Upper lobe of left lung (tissue), 4 donors: Measurements from ENCODE around the gene RIMS4.

Experiments
- EP300 ChIP-seq, 4 donors: sonication (generic); formaldehyde crosslinking; IDR thresholded peaks; one replicate each; pipeline ENCODE4 v1.5.1; 2017; ENCODE audit warnings: antibody characterized with exemption in 4 of 4, control low read depth in 2 of 4
- POLR2A ChIP-seq, 4 donors: fragments of 450-650 bp; IDR thresholded peaks; one replicate each; pipeline ENCODE4 v1.5.1; 2016 to 2017; ENCODE audit warnings: antibody characterized with exemption in 4 of 4, mild to moderate bottlenecking in 2 of 4
- POLR2AphosphoS5 ChIP-seq, 2 donors: sonication (generic); formaldehyde crosslinking; IDR thresholded peaks; one replicate each; pipeline ENCODE4 v1.5.1; 2017; ENCODE audit warnings: antibody characterized with exemption in 2 of 2
- TF ChIP-seq, protein P1 (sequence below), 6 experiments: fragments of 450-650 bp in 4 of 6; fragments of 200-600 bp in 2 of 6; sonication (generic) in 2 of 6; IDR thresholded peaks; one replicate each; pipeline ENCODE4 v1.5.1; 2016 to 2019; ENCODE audit warnings: antibody characterized with exemption in 6 of 6

GRCh38 chr20:44765701-44766347 is 44.5 kb downstream of the RIMS4 start:
- TF ChIP-seq, protein P1, sequence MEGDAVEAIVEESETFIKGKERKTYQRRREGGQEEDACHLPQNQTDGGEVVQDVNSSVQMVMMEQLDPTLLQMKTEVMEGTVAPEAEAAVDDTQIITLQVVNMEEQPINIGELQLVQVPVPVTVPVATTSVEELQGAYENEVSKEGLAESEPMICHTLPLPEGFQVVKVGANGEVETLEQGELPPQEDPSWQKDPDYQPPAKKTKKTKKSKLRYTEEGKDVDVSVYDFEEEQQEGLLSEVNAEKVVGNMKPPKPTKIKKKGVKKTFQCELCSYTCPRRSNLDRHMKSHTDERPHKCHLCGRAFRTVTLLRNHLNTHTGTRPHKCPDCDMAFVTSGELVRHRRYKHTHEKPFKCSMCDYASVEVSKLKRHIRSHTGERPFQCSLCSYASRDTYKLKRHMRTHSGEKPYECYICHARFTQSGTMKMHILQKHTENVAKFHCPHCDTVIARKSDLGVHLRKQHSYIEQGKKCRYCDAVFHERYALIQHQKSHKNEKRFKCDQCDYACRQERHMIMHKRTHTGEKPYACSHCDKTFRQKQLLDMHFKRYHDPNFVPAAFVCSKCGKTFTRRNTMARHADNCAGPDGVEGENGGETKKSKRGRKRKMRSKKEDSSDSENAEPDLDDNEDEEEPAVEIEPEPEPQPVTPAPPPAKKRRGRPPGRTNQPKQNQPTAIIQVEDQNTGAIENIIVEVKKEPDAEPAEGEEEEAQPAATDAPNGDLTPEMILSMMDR (IDR thresholded peaks at IDR 0.05) = no peak
- TF ChIP-seq POLR2AphosphoS5 (IDR thresholded peaks at IDR 0.05) = no peak
- no peak for TF ChIP-seq POLR2A (IDR thresholded peaks at IDR 0.05)
- TF ChIP-seq EP300 (IDR thresholded peaks at IDR 0.05) = no peak
